ENCODE measurements around the gene ADSL.

- TF ChIP-seq POLR2A (IDR thresholded peaks at IDR 0.05) (no peak), CTCF (IDR thresholded peaks at IDR 0.05) (no peak)
These were observed 46.3 kb downstream of the ADSL start for GRCh38 chr22:40392618-40393017.
